HL-60/S4 (cell line): ENCODE measurements around the gene LCA5L.

Source experiments
- in situ Hi-C: fragments of 300-500 bp; cut with MboI; formaldehyde crosslinking; loops from 2 replicates; pipeline ENCODE4 v1.14.3; 2022; ENCODE audit warnings: low sequenced_read_pairs

Gene LCA5L

DNA sequence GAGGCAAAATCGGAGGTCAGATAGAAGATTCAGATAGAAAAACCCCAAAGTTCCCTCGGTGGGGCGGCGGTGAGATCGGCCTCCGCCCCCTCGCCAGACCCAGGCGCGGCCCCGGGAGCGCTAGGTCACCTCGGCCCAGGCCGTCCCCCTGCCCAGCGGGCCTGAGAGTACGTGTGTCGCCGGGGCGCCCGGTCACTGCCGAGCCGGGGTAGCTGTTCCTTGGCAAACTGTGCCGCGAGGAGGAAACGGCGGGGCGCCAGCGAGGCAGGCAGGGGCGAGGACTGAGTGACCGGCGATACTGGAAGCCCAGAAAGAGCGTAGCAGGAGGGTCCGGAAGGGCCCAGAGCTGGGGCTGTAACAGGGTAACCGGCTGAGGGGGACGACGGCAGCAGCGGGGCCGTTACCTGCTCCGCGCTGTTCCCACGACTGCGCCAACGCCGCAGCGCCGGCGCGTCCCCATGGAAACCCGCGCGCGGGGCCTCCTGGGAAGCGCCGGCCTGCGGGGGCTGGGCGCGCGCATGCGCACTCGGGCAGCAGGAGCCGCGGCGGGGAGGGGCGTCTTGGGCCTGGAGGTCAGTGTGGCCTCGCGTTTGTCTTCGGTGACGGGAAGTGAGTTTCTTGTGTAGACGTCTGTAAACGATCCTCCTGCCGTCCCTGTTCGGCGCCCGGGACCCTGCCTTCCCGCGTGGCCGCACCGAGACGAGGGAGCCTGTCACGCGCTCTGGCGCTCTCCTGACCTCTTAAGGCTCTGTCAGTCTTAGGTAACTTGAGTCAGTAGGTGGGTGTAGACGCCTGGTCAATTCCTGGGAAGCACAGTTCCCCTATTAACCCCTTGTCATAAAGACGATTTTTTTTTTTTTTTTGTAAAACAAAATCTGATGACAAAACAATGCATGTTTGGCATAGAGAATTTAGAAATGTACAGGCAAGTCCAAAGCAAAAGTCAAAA is at the start of gene LCA5L:
Gene LCA5L (minus strand): TSS at position 458 of the 949 bp plus-strand sequence. CDS start 17,285 bp downstream, outside the sequence.
- in situ Hi-C loops, result no loop called here

DNA sequence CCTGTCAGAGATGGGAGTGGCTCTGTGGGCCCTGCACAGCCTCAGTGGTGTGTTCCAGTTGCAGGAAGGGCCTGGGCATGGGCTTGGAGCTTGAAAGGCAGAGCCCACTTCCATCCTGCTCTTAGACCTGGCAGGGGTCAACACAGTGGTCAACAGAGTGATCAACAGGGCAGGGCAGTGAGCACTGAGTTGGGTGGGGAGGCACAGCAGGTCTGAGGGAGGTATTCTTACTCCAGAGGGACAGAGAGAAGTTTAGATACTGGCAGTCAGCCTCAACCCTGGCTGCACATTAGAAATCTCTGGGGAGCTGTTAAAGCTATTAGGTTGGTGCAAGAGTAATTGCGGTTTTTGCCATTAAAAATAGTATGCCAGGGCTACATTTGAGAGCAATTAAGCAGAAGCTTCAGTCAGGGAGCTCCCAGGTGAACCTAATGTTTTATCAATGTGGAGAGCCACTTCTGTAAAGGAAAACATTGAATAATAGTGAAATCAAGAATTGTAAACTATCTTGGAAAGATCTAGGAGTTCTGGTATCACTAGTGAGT is 43.9 kb upstream of the LCA5L start:
- in situ Hi-C loops, result no loop called here

DNA sequence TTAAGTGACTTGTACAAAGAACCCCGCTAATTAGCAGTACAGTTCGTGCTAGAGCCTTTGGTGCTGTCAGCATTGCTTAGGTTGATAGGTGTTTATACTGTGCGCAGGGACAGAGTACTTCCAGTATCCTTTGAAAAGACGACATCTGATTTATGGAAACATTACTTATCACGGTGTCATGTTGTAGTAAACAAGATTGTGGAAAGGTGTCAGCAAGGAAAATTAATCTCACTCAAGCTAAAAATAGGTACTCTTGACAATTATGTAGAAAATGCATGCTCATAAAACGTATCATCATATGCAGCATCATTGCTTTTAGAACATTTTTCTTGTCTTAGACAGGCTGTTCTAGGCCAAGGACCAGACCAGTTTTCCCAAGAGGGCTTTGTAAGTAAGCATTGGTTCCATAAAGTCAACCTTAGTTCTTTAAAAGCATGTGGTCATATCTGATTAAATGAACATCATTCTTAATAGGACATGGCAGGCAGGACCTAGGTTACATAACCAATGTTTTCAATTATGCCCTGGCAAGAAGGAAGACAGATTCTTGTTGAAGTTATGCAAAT is 39.2 kb upstream of the LCA5L start:
- in situ Hi-C loops, result no loop called here

DNA sequence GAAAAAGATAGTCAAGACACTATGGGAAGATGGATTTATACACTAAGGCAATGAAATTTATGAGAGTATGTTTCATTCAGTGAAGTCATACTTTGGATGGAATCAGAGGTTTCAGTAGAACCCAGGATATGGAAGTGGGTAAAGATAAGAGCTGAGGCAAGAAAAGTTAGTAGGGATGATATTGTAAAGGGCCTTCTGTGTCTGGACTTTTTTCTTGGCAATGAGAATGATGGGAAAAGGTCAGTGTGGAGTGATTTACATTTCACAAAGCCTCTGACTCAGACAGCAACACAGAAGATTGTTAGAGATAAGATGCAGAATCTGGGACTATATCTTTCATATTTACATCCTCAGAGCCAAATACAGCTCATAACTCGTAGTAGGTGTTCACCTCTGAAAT is 38.3 kb upstream of the LCA5L start:
- in situ Hi-C loops, result no loop called here

DNA sequence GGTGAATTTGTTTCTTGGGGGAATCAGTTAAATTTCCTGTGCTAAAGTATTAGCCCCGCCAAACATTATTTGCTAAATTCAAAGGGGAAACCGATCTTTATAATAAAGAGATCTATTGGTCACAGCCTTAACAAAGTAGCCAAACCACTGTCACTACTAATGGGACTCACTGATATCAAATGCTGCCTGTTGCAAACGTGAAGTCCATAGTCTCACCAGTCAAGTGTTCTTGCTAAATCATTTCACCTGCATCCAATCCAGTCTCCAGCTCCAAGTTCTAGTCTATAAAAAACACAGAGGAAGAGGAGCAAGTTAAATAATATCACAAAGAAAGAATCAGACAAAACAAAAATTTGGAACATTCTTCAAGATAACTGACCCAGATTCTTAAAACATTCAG is 36.3 kb upstream of the LCA5L start:
- in situ Hi-C loops, result no loop called here

DNA sequence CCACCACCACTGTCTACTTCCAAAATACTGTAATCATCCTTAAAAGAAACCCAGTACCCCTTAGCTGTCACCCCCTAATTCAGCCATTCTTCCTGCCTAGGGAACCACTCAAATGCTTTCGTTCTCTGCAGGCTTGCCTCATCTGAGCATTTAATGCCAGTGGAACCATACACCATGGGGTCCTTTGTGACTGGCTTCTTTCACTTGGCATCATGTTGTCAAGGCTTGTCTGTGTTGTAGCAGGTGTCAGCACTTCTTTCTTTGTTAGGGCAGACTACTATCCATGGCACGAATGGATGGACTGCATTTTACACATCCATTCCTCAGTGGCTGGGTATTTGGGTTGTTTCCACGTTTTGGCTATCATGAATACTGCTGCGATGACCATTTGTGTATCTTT is 34.7 kb upstream of the LCA5L start:
- in situ Hi-C loops, result no loop called here

DNA sequence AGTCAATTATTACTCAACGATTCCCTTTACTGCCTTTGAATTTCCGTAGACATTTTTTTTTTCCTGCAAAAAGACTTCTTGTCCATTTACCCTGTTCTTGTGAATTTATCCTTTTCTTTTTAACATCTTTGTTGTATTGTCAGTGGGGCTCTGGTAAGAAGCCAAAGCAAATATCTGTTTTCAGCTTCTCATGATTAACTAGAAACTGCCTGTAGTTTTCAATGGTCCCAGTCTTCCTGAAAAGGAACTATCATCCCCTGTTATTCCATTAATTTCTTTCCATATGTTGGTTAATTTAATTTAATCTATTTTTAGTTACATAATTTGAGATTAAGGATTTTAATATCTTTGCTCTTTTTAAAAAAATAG is 34.2 kb upstream of the LCA5L start:
- in situ Hi-C loops, result no loop called here

DNA sequence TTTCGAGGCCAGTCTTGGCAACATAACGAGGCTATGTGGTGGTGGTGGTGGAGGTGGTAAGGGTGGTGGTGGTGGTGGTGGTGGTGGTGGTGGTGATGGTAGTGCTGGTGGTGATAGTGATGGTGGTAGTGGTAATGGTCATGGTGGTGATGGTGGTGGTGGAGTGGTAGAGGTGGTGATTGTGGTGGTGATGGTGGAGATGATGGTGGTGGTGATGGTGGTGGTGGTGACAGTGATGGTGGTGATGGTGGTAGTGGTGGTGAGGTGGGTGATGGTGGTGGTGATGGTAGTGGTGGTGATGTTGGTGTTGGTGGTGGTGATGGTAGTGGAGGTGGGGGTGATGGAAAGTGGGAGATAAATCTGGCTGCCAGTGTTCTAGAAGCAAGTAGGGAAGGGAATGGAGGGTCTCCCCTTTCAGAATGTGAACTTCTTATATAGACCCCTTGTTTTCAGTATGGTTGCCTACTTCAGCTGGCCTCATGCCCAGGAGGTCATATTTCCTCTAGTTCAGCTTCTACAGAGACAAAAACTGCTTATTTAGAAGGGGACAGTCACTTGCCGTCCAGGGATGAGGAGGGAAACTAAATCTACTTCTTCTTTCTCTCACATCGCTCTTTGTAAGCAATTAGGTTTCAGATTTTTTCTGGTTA is 33.7 kb upstream of the LCA5L start:
- in situ Hi-C loops, result no loop called here

DNA sequence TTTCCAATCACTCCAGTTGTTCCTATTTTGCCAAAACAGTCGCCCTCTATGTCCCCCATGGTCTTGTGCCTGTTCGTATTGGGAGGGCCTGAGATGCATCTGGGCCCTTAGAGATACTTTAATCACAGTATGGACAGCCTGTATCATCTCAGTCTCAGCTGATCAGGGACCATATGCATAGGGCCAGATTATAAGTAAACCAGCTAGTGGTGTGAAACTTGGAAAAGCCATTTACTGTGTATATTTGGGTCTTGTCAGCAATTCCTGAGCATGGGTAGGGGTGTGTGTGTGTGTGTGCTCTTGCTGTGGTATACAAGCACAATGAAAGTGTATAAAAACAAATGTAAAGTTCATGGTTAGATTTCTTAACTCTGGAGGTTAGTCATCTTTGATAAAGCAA is 29.0 kb upstream of the LCA5L start:
- in situ Hi-C loops, result no loop called here

DNA sequence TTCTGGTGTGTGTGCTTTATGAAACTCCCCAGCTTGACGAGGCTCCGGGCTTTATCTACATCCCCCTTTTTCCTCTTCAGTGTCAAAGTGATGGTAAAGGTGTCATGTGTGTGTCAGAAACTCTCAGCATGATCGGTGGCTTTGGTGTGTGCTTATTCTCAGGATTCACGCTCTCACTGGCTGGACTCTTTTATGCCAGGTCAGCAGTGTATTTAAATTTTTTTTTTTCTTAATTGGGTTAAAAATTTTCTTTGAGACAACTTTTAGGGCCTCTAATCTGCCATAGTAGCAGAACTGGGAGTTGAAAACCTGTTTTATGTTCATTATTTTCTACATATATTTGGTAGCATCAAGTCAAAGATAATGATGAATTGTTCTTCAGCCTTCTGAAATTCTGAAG is 27.2 kb upstream of the LCA5L start:
- in situ Hi-C loops, result no loop called here

DNA sequence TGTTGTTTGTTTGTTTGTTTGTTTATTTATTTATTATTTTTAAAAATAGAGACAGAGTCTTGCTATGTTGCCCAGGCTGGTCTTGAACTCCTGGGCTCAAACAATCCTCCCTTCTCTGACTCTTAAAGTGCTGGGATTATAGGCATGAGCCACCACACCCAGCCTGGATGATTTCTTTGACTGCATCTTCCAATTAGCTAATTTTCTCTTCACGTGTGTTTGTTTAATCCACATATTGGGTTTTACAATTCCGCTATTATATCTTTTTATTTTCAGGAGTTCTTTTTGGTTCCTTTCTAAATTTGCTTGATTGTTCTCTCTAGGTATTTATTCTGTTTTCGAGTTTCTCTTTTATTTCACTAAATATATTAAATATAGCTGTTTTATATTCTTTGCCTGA is 26.0 kb upstream of the LCA5L start:
- in situ Hi-C loops, result no loop called here

DNA sequence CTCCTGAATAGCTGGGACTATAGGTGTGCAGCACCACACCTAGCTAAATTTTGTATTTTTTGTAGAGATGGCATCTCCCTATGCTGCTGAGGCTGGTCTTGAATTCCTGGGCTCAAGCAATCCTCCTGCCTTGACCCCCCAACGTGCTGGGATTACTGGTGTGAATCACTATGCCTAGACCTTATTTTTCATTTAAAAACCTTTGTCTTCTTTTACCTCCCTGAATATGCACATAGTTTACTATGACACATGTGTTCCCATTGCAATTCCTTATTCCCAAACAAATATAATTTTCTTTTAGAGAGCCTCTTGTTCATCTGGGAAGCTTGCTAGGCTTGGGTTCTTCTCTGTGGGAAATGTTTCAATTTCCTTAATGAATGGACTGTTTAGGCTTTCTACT is 23.0 kb upstream of the LCA5L start:
- in situ Hi-C loops, result no loop called here

DNA sequence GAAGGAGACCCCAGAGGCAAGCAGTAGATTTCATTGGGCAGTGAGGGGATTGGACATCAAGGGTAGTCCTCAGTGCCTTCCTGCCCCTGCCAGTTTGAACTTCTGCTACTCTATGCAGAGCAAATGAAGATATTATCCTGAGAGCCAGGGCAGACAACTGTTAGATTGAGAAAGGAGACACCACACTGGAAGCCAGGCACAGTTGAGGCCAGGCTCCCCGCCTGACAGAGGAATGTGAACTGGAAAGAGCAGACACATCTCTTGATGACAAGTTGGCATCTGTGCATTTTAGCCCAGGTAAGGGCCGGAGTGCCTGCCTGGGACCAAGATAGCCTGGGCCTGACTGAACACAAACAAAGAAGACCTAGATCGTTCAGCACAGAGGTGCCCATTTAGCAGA is 22.2 kb upstream of the LCA5L start:
- in situ Hi-C loops, result no loop called here

DNA sequence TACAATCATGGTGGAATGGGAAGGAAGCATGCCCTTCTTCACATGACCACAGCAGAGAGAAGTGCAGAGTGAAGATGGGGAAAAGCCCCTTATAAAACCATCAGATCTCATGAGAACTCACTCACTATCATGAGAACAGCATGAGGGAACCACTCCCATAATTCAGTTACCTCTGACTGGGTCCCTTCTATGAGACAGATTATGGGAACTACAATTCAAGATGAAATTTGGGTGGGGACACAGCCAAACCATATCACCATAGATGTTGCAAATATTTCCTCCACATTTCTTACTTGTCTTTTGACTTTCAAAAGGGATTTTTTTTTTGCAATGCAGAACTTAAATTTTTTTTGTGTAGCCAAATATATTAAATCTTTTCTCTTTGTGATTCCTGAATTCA is 21.0 kb upstream of the LCA5L start:
- in situ Hi-C loops, result no loop called here

DNA sequence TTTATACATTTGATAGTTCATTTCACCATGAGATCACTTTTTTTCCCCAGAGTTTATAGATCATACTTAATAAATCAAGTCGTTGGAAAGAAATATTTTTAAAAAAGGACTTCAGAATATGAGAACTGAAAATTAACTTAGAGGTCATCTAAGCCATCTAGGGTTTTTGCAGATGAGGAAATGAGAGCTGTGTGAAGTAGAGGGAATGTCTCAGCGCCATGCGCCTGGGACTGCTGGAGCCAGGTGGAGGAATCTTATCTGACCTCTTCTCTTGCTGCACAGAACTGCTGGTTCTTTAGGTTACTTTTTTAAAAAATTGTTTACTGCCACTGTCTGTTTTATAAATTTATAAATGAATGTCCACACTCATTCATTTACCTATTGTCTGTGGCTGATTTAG is 17.7 kb upstream of the LCA5L start:
- in situ Hi-C loops, result no loop called here

DNA sequence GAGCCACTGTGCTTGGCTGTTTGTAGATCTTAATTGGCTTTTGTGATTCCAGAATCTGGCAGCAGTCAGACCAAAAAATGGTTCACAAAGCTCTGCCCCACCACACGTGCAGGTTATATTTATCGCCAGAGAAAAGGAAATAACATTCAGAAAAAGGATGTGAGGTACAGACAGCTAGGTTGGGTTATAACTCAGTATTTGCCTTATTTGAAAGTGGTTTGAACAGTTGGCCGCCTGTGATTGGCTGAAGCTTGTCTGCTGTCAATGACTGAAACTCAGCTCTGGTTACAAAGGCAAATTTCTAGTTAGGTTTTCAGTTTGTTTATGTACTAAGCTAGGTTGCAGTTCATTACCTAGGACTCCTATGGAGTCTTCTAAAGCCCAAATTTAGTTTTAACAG is 15.8 kb upstream of the LCA5L start:
- in situ Hi-C loops, result no loop called here

DNA sequence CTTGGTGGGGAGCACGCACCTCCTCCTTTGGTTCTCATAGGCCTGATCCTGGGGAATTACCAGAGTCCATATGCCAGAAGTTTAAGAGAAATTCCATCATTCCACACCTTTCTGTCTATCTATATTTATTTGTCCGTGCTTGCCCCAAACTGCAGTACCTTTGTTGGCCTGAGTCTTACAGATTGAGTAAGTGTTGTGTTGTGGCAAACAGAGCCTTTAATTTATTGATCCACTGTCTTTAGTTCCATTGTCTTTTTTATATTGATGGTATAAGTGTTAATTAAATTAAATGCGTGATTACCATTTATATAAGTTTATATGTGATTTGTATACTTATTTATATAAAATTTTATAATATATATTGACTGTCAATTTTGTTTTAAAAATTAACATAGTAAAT is 11.1 kb upstream of the LCA5L start:
- in situ Hi-C loops, result no loop called here

DNA sequence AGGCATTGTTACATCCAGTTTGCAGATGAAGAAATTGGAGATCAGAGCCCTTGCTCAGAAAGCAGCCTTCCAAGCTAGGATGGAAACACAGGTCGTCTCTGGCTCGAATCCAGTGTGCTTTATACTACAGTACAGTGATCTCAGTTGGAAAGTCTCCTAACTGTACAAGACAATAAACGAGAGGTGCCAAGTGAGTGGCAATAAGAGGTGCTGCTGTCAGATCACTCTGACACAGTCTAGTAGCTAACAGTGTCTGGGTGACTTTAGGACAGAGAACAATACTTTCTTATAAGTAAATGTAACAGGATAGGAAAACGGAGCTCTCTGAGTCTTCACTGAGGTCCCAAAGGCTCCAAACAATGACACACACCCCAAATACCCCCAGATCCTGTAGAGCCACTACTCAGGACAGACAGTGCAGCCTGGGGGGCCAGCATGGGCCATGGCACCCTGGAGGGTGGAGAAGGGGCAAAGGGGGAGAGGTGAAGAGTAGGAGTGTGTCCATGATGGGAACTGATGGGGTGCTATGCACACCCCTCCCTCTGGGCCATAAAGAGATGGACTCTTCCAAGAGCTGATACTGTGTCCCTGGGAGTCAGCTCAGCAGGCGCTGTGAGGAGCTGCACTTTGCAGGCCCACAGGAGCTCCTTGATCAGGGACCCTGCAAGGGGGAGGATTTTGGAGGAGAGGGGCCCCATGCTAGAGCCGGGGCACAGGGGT is 9.5 kb upstream of the LCA5L start:
- in situ Hi-C loops, result no loop called here

DNA sequence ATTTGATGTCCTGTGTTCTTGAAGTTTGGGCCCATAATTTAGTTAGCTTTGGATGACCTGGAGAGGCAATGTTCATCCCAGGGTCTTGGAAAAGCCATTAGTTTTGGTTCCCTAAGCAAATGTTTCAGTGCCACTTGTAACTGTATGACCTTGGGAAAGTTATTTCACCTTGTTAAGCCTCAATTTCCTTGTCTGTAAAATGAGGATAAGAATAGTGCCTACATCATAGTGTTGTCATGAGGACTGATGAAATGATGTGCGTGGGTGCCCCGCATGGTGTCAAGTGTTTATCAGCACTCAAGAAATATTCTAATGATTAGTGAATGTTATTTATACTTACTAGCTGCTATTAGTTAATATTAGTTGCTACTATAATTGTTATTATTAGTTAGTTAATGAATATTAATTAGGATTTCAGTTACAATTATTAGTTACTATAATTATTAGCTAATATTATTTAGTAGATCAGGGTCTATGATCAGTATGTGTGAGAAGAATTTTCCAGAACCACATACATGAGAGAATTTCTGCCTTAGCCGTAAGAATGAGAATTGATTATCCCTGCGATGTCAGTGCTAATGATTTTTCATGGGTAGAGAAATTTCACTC is 8.1 kb upstream of the LCA5L start:
- in situ Hi-C loops, result no loop called here

DNA sequence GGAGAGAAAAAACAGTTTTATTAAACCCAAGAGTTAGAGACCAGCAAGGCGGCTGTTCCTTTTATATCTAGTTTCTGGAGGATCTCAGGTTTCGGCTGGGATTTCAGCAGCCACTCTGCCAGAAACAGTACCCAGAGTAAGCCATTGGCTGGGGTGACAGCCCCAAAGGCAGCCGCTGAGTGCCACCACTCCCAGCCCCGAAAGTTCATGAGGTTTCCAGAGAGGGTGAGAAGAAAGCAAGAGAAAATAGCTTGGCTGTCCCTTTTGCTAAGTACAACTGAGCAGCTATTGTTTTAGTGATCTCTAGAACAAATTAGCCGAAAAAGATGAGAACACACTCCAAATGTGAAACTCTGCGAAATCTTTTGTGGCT is 7.4 kb upstream of the LCA5L start:
- in situ Hi-C loops, result no loop called here
